ENCODE data around the gene SMC2. TPM values are rescaled to one million over a fixed set of nuclear protein-coding genes. Genes with fewer than 3 reads are reported as not detected.

Gene SMC2
- total RNA-seq, 2 experiments from 2014 or later: 64.4 to 66.4 TPM

DNA sequence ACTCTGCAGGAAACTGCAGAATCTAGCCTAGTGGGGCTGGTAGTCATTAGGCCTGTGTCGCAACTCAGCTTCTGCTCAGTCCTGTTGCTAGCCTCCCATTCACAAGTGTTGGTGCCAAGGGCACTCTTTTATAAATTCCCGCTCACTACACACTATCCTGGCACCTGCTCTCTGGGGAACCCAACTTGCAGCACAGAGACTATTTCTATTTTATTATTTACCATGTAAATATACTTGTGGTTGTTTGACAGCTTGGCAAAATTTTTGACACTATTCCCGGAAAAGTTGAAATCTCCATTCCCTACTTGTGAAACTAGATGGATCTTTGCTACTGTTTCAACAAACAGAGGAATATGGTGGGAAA, 20.4 kb upstream of the SMC2 start:
- no peak for DNase-seq
- TF ChIP-seq, protein P1, sequence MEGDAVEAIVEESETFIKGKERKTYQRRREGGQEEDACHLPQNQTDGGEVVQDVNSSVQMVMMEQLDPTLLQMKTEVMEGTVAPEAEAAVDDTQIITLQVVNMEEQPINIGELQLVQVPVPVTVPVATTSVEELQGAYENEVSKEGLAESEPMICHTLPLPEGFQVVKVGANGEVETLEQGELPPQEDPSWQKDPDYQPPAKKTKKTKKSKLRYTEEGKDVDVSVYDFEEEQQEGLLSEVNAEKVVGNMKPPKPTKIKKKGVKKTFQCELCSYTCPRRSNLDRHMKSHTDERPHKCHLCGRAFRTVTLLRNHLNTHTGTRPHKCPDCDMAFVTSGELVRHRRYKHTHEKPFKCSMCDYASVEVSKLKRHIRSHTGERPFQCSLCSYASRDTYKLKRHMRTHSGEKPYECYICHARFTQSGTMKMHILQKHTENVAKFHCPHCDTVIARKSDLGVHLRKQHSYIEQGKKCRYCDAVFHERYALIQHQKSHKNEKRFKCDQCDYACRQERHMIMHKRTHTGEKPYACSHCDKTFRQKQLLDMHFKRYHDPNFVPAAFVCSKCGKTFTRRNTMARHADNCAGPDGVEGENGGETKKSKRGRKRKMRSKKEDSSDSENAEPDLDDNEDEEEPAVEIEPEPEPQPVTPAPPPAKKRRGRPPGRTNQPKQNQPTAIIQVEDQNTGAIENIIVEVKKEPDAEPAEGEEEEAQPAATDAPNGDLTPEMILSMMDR (IDR thresholded peaks at IDR 0.05): no peak
- ATAC-seq: no peak
- Mint-ChIP-seq H3K27ac (no peak overlapping the region), H3K27me3 (peaks cover 12% of the 10 kb centered on the region), H3K4me3 (no peak overlapping the region), H3K4me1 (ENCODE audit: low read depth) (no peaks in the 10 kb centered on the region), H3K36me3 (ENCODE audit: low read depth) (no peaks in the 10 kb centered on the region), H3K9me3 (no peaks in the 10 kb centered on the region)
- ChIA-PET POLR2A (no interaction called here), CTCF (no interaction called here)
- intact Hi-C loops (cut with micrococcal nuclease): no loop called here

DNA sequence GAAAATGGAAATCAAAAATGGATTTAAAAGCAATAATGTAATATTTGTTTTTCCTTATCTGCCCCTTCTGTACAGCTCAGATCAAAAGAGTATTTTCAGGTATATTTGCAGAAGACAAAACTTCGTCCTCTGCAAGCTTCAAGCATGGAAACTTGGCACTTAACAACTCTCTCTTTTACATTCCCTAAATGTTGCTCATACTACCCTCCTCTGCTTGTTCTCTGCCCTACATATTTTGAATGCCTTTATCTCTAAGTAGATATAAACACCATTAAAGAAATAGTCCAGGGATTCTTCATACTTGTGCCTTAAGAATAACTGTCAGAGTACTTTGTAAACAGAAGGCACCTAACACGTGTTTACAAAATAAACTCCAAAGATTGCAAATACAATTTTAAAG, 19.2 kb upstream of the SMC2 start:
- no peaks in the 10 kb centered on the region for H3K36me3 Mint-ChIP-seq (ENCODE audit: low read depth)
- ChIA-PET POLR2A (no interaction called here), CTCF (no interaction called here)
- intact Hi-C loops (cut with micrococcal nuclease): no loop called here
- TF ChIP-seq, protein P1 (IDR thresholded peaks at IDR 0.05): no peak
- no peak for ATAC-seq
- H3K9me3 Mint-ChIP-seq: no peaks in the 10 kb centered on the region
- DNase-seq: no peak
- no peak overlapping the region for H3K4me3 Mint-ChIP-seq
- H3K27ac Mint-ChIP-seq: no peak overlapping the region
- peaks cover 16% of the 10 kb centered on the region for H3K27me3 Mint-ChIP-seq
- no peaks in the 10 kb centered on the region for H3K4me1 Mint-ChIP-seq (ENCODE audit: low read depth)

DNA sequence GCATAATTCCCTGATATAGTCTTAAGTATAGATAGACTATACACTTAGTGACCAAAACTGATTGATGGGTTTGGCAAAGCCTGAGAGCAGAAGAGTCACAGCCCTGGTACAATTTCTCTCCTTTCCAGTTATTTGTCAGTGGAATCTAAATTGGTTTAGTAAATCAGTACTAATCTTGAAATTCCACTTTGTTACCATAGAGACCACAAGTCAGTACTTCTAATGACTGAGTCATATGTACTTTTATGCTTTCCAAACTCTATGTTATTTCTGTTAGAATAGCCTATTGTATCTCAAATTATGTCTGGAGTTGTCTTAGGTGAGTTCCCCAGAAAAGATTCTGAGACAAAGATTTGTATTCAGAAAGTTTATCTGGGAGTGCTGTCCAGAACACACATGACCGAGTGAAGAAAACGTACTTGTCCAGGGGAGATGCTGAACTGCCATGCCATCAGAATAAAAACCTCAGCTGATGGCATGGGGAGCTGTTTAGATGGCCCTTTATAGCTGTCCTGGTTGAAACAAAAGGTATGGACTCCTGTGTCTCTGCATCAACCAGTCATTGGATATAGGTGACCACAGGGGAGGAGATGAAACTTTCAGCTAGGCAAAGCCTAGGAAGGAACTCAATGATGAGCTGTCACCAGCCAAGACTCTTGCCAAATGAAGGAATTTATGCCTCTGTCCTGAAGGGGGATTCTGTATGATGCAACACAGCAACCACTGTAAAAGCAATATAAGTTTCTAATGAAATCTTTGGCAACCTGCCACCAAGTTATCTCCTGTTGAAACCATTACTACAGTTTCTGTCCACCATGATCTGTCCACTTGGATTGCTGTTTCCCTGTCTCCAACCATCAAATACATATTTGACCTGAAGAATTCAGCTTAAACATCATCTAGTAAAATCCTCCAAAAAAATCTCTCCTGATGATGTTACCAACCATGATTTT, 18.0 kb upstream of the SMC2 start:
- H3K36me3 Mint-ChIP-seq (ENCODE audit: low read depth): no peaks in the 10 kb centered on the region
- no peak for DNase-seq
- no peak overlapping the region for H3K4me3 Mint-ChIP-seq
- ATAC-seq: peak; percentile 27
- H3K27ac Mint-ChIP-seq: no peak overlapping the region
- H3K4me1 Mint-ChIP-seq (ENCODE audit: low read depth): no peaks in the 10 kb centered on the region
- H3K9me3 Mint-ChIP-seq: peaks cover 3% of the 10 kb centered on the region
- H3K27me3 Mint-ChIP-seq: peaks cover 13% of the 10 kb centered on the region
- CTCF ChIA-PET: no interaction called here
- intact Hi-C loops (cut with micrococcal nuclease): no loop called here
- TF ChIP-seq, protein P1 (IDR thresholded peaks at IDR 0.05): no peak
- POLR2A ChIA-PET: interaction anchor here (0.8 kb wide), 1 partner anchor 16 kb away, joined by 3 read pairs; no protein-coding TSS in a partner anchor

DNA sequence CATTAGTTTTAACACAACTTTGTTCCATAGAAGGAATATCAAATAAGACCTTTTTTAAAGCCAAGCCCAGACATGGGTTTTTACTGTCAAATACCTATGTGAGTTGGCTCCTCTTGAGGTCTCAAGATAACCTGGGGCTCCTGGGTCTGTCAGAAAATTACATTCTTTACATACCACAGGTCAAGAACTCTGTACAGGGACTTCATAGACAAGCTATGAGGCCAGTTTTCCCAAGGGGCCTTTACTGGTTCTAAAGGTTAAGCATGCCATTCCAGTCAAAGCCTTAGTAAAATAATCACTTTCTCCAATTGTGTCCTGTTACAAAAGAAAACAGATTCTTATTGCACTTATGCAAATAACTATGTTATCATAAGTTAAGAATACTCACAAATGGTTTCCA, 15.5 kb upstream of the SMC2 start:
- Mint-ChIP-seq H3K36me3 (ENCODE audit: low read depth) (no peaks in the 10 kb centered on the region), H3K4me3 (no peak overlapping the region), H3K27me3 (peaks cover 15% of the 10 kb centered on the region), H3K27ac (no peak overlapping the region), H3K4me1 (ENCODE audit: low read depth) (no peaks in the 10 kb centered on the region), H3K9me3 (peaks cover 8% of the 10 kb centered on the region)
- POLR2A ChIA-PET: no interaction called here
- CTCF ChIA-PET: no interaction called here
- TF ChIP-seq, protein P1 (IDR thresholded peaks at IDR 0.05): no peak
- no peak for ATAC-seq
- DNase-seq: no peak
- intact Hi-C loops (cut with micrococcal nuclease): no loop called here

DNA sequence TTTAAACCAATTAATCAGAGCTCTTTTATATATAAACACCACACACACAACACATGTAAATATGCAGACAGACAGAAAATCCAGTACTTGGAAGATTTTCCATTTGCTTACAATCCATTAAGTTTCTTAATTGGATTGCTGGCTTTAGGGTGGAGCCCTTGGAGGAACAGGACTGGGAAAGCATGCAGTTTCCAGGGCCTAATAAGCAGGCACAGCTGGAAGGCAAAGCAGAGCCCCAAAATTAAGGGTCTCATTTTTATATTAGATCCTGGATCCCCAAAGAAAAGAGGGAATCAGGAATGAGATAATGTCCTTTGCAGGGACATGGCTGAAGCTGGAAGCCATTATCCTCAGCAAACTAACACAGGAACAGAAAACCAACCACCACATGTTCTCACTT, 13.1 kb upstream of the SMC2 start:
- ChIA-PET POLR2A (interaction anchor here (1.9 kb wide), 1 partner anchor 13 kb away, joined by 7 read pairs; the partner anchor contains the start of gene SMC2), CTCF (interaction anchor here (1.5 kb wide), 1 partner anchor 10 kb away, joined by 3 read pairs; no protein-coding TSS in a partner anchor)
- H3K4me1 Mint-ChIP-seq (ENCODE audit: low read depth): no peaks in the 10 kb centered on the region

More for the DNA sequence above, 13.1 kb upstream of the SMC2 start:
- no peak overlapping the region for H3K4me3 Mint-ChIP-seq
- TF ChIP-seq, protein P1 (IDR thresholded peaks at IDR 0.05): no peak
- intact Hi-C loops (cut with micrococcal nuclease): loop anchor here (5.0 kb wide), 1 partner anchor 44 kb away; no protein-coding TSS in a partner anchor
- ATAC-seq: no peak
- no peak overlapping the region for H3K27ac Mint-ChIP-seq
- H3K27me3 Mint-ChIP-seq: peaks cover 12% of the 10 kb centered on the region
- DNase-seq: no peak
- H3K36me3 Mint-ChIP-seq (ENCODE audit: low read depth): no peaks in the 10 kb centered on the region
- peaks cover 8% of the 10 kb centered on the region for H3K9me3 Mint-ChIP-seq

Measured in activated CD8-positive, alpha-beta T cell treated with anti-CD3 and anti-CD28 coated beads for 36 hours (primary cell).